ENCODE results near the gene PTPRT.

The PTPRT gene

DNA sequence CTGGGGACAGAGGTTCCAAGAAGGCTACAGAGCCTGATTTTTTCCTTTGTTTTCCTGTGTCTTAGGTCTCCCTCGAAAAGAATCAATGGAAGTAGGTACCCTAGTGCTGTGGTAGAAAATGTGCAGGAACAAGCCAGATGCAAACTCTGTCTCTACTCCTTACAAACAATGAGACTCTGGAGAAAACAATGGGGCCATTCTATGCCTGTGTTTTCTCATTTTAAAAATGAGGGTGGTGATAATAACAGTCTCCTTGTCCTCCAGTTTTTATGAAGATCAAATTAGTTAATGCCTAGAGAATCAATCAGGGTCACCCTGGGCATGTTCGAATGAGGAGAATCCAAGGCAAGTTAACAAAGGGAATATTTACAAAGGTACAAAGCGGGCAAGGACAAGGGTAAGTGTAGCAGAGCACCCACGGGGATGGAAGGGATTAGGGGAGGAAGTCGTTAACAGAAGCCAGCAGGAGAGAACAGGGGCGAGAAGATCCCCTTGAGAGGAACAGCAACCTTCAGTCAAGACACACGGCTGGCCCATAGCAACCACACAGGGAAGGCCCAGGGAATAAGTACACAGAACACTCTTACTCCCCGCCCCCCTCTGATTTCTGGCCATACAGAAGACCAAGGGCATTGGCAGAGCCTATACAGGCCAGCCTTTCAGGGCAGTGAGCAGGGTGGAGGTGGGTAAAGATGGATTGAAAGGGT, 342.8 kb downstream of the PTPRT start:
- in situ Hi-C loops (cut with HindIII; ENCODE audit: low sequenced_read_pairs): no loop called here

DNA sequence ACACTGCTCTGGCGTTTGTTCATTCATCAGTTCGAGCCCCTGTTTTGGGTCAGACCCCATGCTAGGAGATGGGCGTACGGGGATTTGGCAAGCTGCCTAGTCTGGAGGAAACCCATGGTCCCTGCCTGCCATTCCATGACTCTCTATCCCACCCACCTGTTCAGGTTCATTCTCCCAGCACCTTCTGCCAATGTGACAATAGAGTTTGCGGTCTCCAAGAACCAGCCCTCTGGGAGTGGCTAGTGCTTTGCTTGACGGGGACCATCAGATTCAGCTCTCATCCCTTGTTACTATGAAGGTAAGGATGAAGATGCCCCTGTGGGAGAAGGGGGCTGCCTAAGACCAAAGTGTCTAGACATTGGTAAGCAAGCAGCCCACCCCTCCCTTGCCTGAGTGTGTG, 345.0 kb downstream of the PTPRT start:
- in situ Hi-C loops (cut with HindIII; ENCODE audit: low sequenced_read_pairs): no loop called here

DNA sequence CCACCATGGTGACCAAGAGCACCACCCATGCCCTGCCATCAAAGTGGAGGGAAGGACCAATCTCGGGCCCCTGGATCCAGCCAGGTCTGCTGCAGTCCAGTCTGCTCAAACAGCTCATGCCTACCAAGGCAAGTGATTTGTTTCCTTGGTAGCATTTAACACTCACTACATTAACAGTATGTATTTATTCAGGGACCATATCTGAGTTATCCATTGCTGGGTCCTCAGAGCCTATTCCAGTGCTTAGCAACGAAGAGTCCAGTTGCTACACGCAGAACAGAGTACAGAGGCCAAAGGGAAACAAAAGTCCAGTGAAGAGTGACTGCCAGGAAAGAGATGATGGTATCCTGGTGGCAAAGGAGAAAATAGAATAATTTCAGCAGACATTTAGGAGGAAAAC, 352.2 kb downstream of the PTPRT start:
- in situ Hi-C loops (cut with HindIII; ENCODE audit: low sequenced_read_pairs): no loop called here

DNA sequence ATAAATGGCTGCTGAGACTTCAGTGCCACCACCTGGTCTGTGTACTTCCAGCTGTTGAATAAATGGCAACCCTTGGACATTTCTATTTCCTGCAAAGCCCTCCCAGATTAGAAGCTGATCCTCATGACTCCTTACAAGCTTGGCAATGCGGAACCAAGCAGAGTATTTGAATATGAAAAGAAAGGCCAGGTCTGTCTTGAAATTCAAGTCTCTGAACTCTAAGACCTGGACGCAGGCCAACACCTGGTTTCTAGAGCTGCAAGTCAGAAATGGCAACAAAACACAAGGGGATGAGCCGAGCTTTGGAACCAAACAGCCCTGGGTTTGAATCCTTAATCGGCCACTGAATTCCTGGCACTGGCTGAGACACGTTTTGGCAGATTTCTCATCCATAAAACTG, 353.4 kb downstream of the PTPRT start:
- in situ Hi-C loops (cut with HindIII; ENCODE audit: low sequenced_read_pairs): no loop called here

DNA sequence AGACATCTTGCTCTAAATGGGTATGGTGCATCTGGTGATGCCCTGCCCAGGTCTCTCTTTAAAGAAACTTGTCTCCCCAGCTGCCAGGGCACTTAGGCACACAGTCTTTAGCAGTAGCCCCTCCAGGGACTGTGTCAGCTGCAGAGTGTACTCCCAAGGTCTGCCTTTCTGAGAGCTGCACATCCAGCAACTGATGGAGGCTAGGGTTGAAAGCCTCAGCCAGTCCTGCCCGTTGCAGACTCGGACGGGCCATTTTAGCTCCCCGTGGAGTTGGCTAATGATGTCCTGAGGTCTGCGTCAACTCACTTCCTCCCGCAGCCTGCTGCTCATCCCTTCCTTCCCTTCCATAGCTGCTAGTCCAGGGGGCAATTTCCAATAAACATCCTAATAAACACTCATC, 381.8 kb downstream of the PTPRT start:
- in situ Hi-C loops (cut with HindIII; ENCODE audit: low sequenced_read_pairs): no loop called here

DNA sequence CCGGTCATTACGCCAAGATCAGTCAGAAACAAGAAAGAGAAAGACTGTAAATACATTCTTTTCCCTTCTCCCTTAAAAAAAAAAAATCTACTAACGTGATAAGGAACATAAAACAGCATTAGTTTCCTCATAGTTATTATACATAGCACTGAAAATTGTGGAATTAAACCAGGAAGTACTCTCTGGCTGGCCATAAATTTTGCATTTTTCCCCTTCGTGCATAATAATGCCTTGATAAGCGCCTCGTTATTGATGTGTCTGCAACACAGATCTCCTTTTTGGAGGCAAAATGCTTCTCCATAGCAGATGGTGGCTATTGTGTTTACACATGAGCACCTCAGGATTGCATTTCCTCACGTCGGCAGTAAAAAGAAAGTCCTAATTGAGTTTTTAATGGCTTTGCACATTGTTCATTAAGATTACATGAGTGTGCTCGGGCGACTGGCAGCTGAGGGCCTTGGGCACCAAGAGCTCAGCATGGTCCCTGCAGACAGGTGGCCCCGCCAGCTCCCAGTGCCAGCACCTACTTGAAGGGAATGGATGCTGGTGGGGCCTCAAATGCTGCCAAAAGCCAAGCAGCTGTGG, 394.5 kb downstream of the PTPRT start:
- in situ Hi-C loops (cut with HindIII; ENCODE audit: low sequenced_read_pairs): no loop called here

DNA sequence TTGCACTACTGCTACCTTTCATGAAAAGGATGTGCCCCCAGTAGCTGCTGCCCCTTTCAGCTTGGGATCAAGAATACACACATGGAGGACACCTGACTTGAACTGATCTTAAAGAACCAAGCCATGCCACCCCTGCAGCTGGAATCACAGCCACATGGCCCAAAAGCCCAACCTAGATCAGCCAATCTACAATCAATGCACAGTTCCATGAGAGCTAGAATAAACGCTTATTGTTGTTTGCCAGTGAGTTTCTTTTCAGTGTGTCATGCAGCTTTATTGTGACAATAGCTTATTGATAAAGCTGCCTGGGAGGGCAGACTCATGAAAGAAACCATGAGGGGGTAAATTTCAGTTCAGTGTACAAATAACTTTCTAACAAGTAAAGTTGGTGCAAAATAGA, 397.7 kb downstream of the PTPRT start:
- in situ Hi-C loops (cut with HindIII; ENCODE audit: low sequenced_read_pairs): no loop called here

DNA sequence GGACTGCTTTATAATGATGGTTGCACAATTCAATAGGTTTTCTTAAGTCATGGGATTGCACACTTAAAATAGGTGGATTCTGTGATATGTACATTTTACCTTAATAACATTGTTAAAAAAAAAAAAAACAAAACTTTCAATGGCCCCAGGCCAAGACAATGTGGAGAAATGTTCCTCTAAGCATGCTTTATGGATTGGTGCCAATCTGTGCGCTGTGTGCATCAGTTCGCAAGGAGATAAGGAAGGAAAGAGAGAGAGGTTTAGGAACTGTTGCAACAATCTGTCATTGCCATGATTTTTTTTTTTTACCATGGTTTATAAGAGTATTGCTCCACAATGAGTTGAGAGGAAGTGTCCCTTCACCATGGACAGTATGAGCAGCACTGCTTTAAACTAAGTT, 399.6 kb downstream of the PTPRT start:
- in situ Hi-C loops (cut with HindIII; ENCODE audit: low sequenced_read_pairs): no loop called here

DNA sequence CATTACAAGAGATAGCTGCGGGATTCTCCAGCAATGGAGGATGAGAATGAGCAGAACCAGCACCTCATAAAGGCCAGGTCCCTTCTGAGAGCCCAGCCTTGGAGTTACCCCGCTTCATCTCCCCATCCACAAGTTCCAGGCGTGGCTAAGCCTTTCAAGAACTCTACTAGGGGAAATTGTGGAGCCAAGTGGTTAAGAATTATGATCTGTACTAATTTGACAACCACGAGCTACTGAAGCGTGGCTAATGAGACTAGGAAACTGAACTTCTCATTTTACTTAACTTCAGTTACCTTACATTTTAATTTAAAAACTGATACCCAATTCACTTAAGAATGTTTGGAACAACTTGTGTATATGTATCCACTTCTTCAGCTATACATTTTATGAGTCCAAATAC, 401.0 kb downstream of the PTPRT start:
- in situ Hi-C loops (cut with HindIII; ENCODE audit: low sequenced_read_pairs): no loop called here

DNA sequence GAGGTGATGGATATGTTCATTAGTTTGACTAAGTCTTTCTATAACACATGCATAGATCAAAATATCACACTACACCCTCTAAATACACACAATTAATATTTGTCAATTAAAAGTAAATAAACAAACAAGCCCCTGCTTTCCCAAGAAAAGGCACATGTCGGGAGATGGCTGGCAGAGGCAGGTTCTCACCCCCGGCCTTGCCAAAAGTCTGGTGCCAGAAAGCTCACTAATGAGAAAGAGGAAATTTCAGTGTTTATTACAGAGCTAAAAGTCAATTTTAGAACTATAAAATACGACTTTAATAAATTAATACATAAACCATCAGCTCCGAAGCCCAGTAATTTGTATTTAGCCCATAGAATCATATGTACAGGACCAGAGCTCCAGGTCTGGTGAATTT, 404.7 kb downstream of the PTPRT start:
- in situ Hi-C loops (cut with HindIII; ENCODE audit: low sequenced_read_pairs): no loop called here

DNA sequence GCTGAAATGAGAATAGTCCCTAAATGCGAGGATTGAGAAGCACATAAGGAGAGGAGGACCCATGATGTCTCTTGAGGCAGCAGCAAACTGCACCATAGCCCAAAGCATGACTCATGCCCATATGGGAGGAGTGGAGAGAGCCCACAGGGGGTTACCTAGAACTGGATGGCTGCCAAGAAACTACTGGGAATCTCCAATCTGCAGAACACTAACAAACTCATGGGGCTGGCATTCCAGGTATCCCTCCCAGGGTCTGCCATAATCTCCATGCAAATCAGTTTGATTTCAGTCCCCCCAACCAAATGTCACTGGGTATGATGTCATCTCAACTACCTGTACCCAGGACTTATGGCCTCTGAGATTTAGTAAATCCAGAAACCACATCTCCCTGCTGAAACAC, 410.5 kb downstream of the PTPRT start:
- in situ Hi-C loops (cut with HindIII; ENCODE audit: low sequenced_read_pairs): no loop called here

DNA sequence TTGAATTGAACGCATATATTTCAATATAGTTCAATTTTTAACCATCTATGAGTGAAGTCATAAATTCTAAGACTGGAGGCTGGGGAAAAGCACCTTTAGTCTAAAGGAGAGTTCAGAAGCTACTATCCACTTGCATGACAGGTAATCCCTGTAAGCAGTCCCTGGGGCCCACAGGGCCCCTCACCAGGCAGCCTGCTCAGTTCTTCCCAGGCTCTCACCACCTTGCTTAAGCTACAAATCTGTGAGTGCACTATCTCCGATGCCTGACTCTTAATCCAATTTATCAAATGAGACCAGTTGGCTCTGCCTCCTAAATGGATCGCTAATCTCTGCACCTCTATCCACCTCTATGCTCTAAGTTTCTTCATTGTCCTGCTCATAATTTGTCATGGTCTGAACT, 413.8 kb downstream of the PTPRT start:
- in situ Hi-C loops (cut with HindIII; ENCODE audit: low sequenced_read_pairs): no loop called here

DNA sequence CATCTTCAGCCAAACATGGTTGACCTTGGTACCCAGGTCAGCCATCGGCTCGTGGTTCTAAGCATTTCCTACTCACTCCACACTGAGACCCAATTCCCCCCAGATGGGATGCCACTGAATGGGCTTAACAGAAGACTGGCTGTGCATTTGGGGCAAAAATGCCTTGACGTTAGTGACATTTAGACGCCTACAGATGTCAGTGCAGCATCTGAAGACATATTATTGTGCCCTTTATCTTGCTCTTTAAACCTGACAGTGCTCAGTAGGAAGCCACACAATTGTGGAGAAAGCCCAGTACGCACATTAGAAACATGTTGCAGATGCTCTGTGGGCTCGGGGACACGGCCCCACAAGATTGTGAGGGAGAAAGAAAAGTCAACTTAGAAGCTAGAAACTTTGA, 414.7 kb downstream of the PTPRT start:
- in situ Hi-C loops (cut with HindIII; ENCODE audit: low sequenced_read_pairs): no loop called here

DNA sequence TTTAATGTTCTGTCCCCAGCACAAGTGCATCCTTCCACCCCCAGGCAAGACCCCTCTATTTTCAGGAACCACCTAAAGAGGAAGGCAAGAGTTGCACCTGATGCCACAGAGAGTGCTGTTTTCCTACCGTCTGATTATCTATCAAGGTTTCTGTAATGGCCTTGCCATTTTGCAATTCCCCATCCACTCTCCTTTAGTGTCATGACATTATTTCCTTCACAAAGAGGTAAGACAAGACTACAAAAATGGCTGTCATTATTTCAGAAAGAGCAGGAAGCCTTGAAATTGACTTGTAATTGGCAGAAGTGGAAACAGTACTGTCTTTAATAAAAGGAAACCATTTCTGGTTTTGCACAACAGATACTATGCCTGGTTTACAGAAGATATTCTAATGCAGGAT, 426.7 kb downstream of the PTPRT start:
- in situ Hi-C loops (cut with HindIII; ENCODE audit: low sequenced_read_pairs): no loop called here

DNA sequence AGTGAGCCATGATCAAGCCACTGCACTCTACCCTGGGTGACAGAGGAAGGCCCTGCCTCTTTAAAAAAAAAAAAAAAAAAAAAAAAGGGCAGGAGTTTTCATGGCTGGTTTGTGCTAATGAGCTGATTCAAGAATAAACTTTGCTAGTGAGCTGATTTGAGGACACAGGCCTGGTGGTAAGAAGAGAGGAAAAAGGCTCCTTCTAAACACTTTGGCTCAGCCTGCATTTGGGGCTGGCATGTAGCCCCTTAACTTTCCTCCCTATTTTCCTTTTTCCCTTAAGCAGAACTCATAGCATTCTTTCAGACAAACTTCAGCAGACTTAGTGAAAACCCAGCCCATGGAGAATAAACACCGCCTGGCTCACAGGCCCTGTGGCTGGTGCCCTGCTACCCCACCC, 432.7 kb downstream of the PTPRT start:
- in situ Hi-C loops (cut with HindIII; ENCODE audit: low sequenced_read_pairs): no loop called here

DNA sequence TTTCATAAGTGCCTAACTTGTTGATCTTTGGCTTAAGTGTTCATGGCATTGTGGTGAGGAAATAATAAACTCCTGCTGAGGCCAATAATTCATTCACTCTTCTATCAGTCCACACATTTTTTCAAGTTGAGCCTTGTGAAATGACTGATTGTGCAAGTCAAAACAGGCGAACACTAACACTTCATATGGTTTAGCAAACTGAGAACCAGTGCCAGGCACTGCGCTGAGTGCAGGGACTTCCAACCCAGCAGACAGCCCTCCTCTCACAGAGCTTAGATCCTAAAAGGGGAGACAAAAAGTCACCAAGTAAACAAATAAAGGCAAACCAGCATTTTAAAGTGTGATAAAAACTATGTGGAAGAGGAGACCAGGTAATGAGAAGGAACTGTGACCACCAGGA, 435.0 kb downstream of the PTPRT start:
- in situ Hi-C loops (cut with HindIII; ENCODE audit: low sequenced_read_pairs): no loop called here

DNA sequence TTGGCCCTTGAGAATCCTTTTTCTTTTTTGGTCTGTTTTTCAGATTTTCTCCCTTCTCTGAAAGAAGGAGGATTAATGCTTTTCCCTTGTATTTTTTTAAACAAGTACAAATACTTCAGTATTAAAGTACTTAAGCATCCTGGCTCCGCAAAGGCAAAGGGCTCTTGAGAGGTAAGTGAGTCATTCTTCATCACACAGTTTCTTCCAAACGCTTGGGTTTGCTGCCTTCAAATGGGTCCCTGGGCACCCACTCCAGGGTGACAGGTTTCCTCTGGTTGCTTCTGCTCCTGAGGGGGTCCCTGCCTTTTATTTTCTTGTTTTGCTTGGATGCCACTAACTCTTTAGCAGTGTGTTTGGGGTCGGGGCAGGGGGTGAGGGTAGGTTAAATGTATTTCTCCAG, 437.1 kb downstream of the PTPRT start:
- in situ Hi-C loops (cut with HindIII; ENCODE audit: low sequenced_read_pairs): no loop called here

DNA sequence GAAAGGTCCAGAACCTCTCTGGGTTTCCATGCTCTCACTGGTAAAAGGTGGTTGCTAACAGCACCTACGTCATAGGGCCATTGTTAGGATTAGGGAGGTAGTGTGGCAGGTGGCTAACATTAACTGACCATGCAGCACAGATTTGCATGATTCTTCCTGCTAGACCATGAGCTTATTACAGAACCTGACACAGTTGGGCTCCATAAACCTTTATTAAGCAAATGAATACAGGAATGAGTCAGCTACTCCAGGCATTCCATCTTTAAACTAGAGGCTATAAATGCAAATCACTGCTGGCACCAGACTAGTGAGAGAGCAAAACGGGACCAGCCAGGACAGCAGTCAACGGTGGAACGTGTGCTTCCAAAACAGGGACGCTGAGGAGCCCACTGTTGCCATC, 440.1 kb downstream of the PTPRT start:
- in situ Hi-C loops (cut with HindIII; ENCODE audit: low sequenced_read_pairs): no loop called here

DNA sequence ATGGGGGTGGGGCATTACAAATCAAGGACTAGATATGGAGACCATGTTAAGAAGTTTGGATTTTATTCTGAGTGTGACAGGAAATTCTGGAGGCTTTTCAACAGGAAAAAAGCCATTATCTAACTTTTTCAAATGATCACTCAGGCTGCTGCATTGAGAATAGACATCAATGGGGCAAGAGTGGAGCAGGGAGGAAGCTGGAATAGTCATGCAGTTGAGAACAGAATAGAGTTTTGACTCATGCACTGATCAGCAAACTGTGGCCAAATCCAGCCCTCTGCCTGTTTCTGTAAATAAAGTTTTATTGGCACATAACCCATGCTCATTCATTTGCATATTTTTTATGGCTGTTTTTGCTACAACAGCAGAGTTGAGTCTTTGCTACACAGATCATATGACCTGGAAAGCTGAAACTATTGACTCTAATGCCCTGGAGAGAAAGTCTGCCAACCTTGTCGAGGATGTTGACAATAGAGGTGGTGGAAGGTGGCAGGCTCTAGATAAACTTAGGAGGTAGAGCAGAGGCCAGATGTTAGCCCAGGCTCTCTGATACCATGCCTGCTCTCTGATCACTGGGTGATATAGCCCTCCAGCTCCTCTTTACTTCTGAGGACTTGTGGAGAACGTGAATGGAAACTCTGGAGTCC, 441.8 kb downstream of the PTPRT start:
- in situ Hi-C loops (cut with HindIII; ENCODE audit: low sequenced_read_pairs): no loop called here

DNA sequence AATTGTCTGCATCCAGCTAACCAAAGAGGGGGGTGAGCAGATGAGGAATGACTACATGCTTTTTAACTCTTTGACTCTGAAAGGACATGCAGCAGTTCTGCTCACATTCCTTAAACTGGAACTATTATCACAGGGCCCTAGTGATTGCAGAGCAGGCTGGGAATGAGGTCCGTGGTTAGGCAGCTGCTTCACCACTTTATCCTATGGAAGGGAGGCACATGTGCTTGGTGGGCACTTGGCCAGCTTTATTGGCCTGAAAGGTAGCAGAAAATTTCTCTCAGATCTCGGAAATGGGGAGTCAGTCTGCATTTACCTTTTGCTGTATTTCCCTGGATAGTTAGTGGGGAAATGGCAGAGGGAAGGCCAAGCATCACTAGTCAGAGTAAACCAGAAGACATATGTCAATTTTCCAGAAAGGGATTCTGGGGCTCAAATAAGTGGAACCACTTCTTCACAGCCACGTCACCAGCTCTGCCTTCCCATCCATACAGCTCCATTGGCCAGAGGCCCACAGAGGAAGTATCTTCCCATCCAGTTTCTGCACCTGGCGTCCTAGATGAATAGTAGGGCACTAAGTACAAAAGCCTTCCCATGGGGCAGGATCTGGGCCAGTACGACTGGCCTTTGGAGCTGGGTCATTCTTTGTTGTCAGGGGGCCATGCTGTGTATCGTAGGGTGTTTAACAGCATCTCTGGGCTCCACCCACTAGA, 444.8 kb downstream of the PTPRT start:
- in situ Hi-C loops (cut with HindIII; ENCODE audit: low sequenced_read_pairs): no loop called here

DNA sequence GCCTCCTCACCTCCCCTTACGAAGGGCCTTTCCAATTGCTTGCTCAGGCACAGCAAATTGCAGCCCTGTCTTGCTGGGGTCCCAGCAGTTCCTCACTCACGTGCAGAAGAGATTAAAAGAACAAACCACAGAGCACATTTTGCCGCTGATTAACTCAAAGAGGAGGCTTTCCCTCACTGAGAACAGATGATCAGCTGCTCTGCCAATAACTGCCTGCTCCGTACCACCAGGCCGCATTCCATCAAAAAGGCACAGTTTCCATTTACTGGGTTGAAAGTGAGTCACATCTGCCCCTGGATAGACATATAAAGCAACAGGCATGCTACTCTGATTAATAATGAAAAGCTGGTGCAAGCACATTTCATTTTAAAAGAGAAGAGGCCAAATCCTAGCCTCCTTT, 446.8 kb downstream of the PTPRT start:
- in situ Hi-C loops (cut with HindIII; ENCODE audit: low sequenced_read_pairs): no loop called here

DNA sequence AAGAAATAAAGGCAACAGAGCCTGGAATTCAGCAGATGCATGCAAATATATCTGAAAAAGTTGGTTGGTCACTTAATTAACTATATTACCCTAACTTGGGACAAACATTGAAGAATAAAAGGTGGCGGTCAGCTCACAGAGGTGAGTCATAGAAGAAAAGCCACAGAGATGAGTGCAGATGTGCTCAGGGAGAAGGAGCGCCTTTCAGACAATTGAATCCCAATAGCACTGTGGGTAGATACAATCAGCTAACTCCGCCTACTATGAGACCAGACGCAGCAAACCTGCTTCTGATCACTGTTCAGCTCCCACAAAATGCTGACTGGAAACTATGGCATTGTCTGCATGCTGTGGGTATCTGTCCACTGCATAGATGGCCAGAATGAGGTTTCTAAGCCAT, 447.8 kb downstream of the PTPRT start:
- in situ Hi-C loops (cut with HindIII; ENCODE audit: low sequenced_read_pairs): no loop called here

Data from DLD1 (cell line).